Dedifferentiated amniotic fluid mesenchymal stem cell (primary cell): ENCODE data around the gene INPP5A.

ENCODE experiments used
- DNase-seq: peaks from one replicate; pipeline ENCODE4 v3.0.0-alpha.2; 2016; ENCODE audit errors: extremely low spot score

Gene INPP5A

GRCh38 chr10:132742167-132742836 lies 204.7 kb downstream of the INPP5A start:
- DNase-seq: no peak

GRCh38 chr10:132742837-132743194 lies 205.2 kb downstream of the INPP5A start:
- DNase-seq: no peak

GRCh38 chr10:132743196-132743924 lies 205.8 kb downstream of the INPP5A start:
- DNase-seq: peak; percentile 16

- DNase-seq: no peak
These were observed 206.4 kb downstream of the INPP5A start for GRCh38 chr10:132743925-132744490.

- no peak for DNase-seq
These were observed 207.3 kb downstream of the INPP5A start for GRCh38 chr10:132744839-132745238.

GRCh38 chr10:132745511-132745910 lies 207.9 kb downstream of the INPP5A start:
- no peak for DNase-seq

- no peak for DNase-seq
These were observed 208.4 kb downstream of the INPP5A start for GRCh38 chr10:132745971-132746370.

GRCh38 chr10:132746386-132746785 lies 208.8 kb downstream of the INPP5A start:
- no peak for DNase-seq

- no peak for DNase-seq
These were observed 209.4 kb downstream of the INPP5A start for GRCh38 chr10:132746801-132747625.

- no peak for DNase-seq
These were observed 210.5 kb downstream of the INPP5A start for GRCh38 chr10:132748135-132748534.

- no peak for DNase-seq
These were observed 211.2 kb downstream of the INPP5A start for GRCh38 chr10:132748545-132749370.

- DNase-seq: no peak
These were observed 211.8 kb downstream of the INPP5A start for GRCh38 chr10:132749371-132749795.

GRCh38 chr10:132750936-132751335 lies 213.3 kb downstream of the INPP5A start:
- DNase-seq: no peak

- DNase-seq: no peak
These were observed 214.8 kb downstream of the INPP5A start for GRCh38 chr10:132752378-132752777.

GRCh38 chr10:132752961-132753360 lies 215.4 kb downstream of the INPP5A start:
- no peak for DNase-seq

GRCh38 chr10:132753596-132753995 lies 216.0 kb downstream of the INPP5A start:
- no peak for DNase-seq

- no peak for DNase-seq
These were observed 216.5 kb downstream of the INPP5A start for GRCh38 chr10:132754071-132754470.

GRCh38 chr10:132755166-132755711 lies 217.7 kb downstream of the INPP5A start:
- DNase-seq: no peak

GRCh38 chr10:132756591-132756990 lies 219.0 kb downstream of the INPP5A start:
- DNase-seq: no peak

- no peak for DNase-seq
These were observed 219.6 kb downstream of the INPP5A start for GRCh38 chr10:132757171-132757570.

- DNase-seq: no peak
These were observed 221.3 kb downstream of the INPP5A start for GRCh38 chr10:132758865-132759264.
